NT2/D1 (cell line): ENCODE data around the gene WNT2B.
"Not testable (repeated sequence)": the region's sequence is repeated elsewhere in the genome, so short reads cannot be mapped to it uniquely, and the experiment has no call there.

ENCODE experiments used
- DNase-seq: peaks from one replicate; pipeline ENCODE4 v3.0.0-alpha.2; 2011; ENCODE audit warnings: low read depth, low spot score
- H3K27me3 ChIP-seq: 2 replicates; pipeline ENCODE4 v1.6.0; 2011; ENCODE audit warnings: mild to moderate bottlenecking; ENCODE audit not compliant: insufficient read length, insufficient read depth
- H3K36me3 ChIP-seq: 2 replicates; pipeline ENCODE4 v1.6.1; 2011; ENCODE audit warnings: mild to moderate bottlenecking, low read length, mixed read lengths; ENCODE audit not compliant: insufficient read depth, insufficient read length
- H3K4me1 ChIP-seq: 2 replicates; pipeline ENCODE4 v1.5.1; 2011; ENCODE audit not compliant: insufficient read depth, insufficient read length
- H3K4me3 ChIP-seq: 2 replicates; pipeline ENCODE4 v1.5.1; 2011; ENCODE audit warnings: low read depth; ENCODE audit not compliant: insufficient read length
- H3K9ac ChIP-seq: 2 replicates; pipeline ENCODE4 v1.6.0; 2011; ENCODE audit warnings: low read depth; ENCODE audit not compliant: insufficient read length
- H3K9me3 ChIP-seq: 2 replicates; pipeline ENCODE4 v1.5.1; 2011; ENCODE audit warnings: mild to moderate bottlenecking, low read length; ENCODE audit not compliant: insufficient read depth
- SUZ12 ChIP-seq: IDR thresholded peaks from 2 replicates; pipeline ENCODE4 v1.6.1; 2011; ENCODE audit not compliant: insufficient read length, insufficient read depth; ENCODE audit errors: extremely low read depth
- YY1 ChIP-seq: IDR thresholded peaks from 2 replicates; pipeline ENCODE4 v1.6.1; 2011; ENCODE audit not compliant: insufficient read length, insufficient read depth
- ZNF274 ChIP-seq: IDR thresholded peaks from 2 replicates; pipeline ENCODE4 v1.6.1; 2011; ENCODE audit warnings: mild to moderate bottlenecking, low read depth, low read length

WNT2B gene

DNA sequence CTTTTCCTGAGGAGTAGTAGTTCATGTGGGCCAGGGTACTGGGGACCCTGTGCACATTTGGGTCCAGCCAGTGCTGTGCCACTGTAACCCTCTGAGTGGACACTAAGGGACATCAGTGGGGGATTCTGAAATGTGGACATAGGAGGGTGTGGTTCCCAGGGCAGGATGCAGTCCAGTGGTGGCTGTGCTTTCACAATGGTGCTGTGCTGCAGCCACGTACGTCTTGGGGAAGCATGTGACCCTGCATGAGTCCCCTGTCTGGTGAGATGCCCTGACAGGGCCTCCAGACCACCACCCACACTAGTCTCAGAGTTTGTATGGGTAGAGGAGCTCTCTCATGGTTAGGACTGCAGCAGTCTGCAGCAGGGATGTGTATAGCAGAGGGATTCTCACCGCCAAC is 37.8 kb upstream of the WNT2B start:
- Histone ChIP-seq H3K27me3 (peaks cover 9% of the 10 kb centered on the region), H3K36me3 (no peaks in the 10 kb centered on the region), H3K9me3 (no peaks in the 10 kb centered on the region), H3K4me3 (no peak overlapping the region), H3K9ac (no peak overlapping the region), H3K4me1 (no peaks in the 10 kb centered on the region)
- TF ChIP-seq ZNF274 (no peak), YY1 (no peak), SUZ12 (no peak)
- DNase-seq = no peak

DNA sequence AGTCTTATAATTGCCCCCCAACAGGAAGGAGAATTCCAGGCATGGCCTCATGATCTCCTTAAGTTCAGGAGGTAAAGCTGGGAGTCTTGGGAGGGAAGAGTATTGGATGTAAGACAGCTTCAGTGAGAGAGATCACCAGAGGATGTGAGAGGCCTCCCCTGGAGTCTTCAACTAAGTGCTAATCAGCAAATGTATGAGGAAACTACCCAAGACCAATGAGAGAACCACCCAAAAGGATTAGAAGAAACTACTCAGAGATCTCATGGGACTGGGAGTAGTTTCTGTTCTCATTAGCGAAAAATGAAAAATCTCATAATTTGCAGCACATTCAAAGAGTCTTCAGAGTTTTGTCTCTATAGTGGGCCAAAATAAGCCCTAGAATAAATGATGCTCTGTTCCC is 36.6 kb upstream of the WNT2B start:
- TF ChIP-seq ZNF274 (no peak), YY1 (no peak), SUZ12 (no peak)

DNA sequence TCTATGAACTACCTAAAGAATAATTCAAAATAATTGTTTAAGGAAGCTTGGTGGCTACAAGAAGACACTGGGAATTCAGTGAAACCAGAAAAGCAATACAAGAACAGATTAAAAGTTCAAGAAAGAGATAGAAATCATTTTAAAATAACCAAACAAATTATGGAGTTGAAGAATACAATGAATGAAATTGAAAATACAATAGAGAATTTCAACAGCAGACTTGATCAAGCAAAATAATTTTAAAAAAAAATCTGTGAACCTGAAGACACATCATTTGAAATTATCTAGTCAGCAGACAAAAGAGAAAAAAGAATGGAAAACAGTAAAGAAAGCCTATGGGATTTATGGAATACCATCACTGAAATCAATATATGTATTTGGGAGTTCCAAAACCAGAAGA is 31.2 kb upstream of the WNT2B start:
- no peaks in the 10 kb centered on the region for H3K27me3 ChIP-seq
- H3K9ac ChIP-seq = no peak overlapping the region
- H3K4me3 ChIP-seq = no peak overlapping the region
- no peaks in the 10 kb centered on the region for H3K36me3 ChIP-seq
- DNase-seq = no peak
- H3K9me3 ChIP-seq = peaks cover 20% of the 10 kb centered on the region
- H3K4me1 ChIP-seq = no peaks in the 10 kb centered on the region
- TF ChIP-seq ZNF274 = no peak
- no peak for TF ChIP-seq YY1
- TF ChIP-seq SUZ12 = no peak

More for the DNA sequence above, 36.6 kb upstream of the WNT2B start:
- Histone ChIP-seq H3K9ac (no peak overlapping the region), H3K9me3 (peaks cover 7% of the 10 kb centered on the region), H3K4me3 (no peak overlapping the region), H3K36me3 (no peaks in the 10 kb centered on the region), H3K27me3 (peaks cover 3% of the 10 kb centered on the region), H3K4me1 (no peaks in the 10 kb centered on the region)
- DNase-seq = no peak

DNA sequence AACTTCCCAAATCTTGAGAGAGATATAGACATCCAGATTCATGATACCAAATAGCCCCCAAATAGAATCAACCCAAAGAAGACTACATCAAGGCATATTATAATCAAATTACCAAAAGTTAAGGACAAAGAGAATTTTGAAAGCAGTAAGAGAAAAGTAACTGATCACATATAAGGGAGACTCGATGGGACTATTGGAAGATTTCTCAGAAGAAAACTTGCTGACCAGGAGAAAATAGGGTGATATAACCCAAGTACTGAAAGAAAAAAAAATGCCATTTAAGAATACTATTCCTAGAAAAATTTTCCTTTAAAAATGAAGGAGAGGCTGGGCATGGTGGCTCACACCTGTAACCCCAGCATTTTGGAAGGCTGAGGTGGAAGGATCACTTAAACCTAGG is 30.5 kb upstream of the WNT2B start:
- H3K36me3 ChIP-seq = no peaks in the 10 kb centered on the region
- peaks cover 20% of the 10 kb centered on the region for H3K9me3 ChIP-seq
- no peaks in the 10 kb centered on the region for H3K27me3 ChIP-seq
- no peak for TF ChIP-seq SUZ12
- TF ChIP-seq ZNF274 = no peak
- TF ChIP-seq YY1 = no peak
- H3K4me1 ChIP-seq = no peaks in the 10 kb centered on the region
- H3K4me3 ChIP-seq = no peak overlapping the region
- H3K9ac ChIP-seq = no peak overlapping the region
- DNase-seq = no peak

DNA sequence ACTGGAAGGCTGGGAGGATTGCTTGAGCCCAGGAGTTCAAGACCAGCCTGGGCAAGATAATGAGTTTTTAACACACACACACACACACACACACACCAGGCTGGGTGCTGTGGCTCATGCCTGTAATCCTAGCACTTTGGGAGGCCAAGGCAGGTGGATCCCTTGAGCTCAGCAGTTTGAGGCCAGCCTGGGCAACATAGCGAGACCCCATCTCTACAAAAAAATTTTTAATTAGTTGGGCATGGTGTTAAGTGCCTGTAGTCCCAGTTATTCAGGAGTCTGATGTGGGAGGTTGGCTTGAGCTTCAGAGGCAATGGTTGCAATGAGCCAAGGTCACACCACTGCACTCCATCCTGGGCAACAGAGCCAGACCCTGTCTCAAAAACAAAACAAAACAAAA is 22.7 kb upstream of the WNT2B start:
- not testable (repeated sequence) for H3K4me1 ChIP-seq, H3K36me3 ChIP-seq, H3K4me3 ChIP-seq, H3K9ac ChIP-seq, H3K9me3 ChIP-seq, DNase-seq, H3K27me3 ChIP-seq

DNA sequence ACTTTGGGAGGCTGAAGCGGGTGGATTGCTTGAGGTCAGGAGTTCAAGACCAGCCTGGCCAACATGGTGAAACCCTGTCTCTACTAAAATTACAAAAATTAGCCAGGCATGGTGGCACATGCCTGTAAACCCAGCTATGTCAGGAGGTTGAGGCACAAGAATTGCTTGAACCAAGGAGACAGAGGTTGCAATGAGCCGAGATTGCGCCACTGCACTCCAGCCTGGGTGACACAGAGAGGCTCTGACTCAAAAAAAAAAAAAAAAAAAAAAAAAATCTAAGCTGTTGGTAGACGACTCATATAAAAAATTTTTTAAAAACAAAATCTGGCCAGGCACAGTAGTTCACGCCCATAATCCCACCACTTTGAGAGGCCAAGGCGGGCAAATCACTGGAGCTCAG is 21.1 kb upstream of the WNT2B start:
- not testable (repeated sequence) for H3K4me1 ChIP-seq, H3K27me3 ChIP-seq, H3K36me3 ChIP-seq, DNase-seq, H3K9me3 ChIP-seq, H3K9ac ChIP-seq, H3K4me3 ChIP-seq

DNA sequence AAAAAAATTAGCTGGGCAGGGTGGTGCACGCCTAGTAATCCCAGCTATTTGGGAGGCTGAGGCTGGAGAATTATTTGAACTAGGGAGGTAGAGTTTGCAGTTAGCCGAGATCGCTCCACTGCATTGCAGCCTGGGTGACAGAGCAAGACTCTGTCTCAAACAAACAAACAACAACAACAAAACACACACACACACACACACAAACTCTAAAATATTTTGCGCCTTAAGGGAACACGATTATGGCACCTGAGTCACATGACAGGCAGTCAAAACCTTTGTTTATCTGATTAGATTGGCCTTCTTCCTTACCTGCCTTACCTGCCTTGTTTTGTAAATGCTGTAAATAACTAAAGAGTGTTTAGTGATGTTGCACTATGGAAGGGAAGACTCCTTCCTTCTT is 20.6 kb upstream of the WNT2B start:
- Histone ChIP-seq H3K9me3 (no peaks in the 10 kb centered on the region), H3K36me3 (no peaks in the 10 kb centered on the region), H3K4me3 (no peak overlapping the region), H3K4me1 (no peaks in the 10 kb centered on the region), H3K9ac (no peak overlapping the region), H3K27me3 (no peaks in the 10 kb centered on the region)
- no peak for DNase-seq
- TF ChIP-seq ZNF274 (no peak), YY1 (no peak), SUZ12 (no peak)

DNA sequence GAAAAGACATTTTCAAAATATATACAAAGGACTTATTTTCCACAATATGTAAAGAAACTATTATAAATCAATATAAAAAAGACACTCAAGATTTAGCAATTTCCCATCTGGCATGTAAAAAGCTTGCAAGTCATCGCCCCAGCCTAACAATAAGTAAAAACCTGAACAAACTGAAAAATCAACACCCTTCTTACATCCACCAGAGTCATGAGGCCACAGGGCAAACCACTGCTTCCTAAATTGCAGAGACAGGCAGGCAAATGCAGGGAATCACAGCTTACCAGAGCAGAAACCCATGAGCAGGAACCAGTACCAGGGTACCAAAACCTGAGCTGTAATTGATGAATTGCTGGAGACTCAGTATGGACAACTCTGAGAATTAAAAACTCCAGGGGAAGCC is 16.7 kb upstream of the WNT2B start:
- Histone ChIP-seq H3K27me3 (no peaks in the 10 kb centered on the region), H3K4me1 (no peaks in the 10 kb centered on the region), H3K9ac (no peak overlapping the region), H3K9me3 (no peaks in the 10 kb centered on the region), H3K4me3 (no peak overlapping the region), H3K36me3 (no peaks in the 10 kb centered on the region)
- TF ChIP-seq YY1 (no peak), ZNF274 (no peak), SUZ12 (no peak)
- DNase-seq = no peak
